Measurements from ENCODE around the gene HMGN3.

- TF ChIP-seq, protein P1, sequence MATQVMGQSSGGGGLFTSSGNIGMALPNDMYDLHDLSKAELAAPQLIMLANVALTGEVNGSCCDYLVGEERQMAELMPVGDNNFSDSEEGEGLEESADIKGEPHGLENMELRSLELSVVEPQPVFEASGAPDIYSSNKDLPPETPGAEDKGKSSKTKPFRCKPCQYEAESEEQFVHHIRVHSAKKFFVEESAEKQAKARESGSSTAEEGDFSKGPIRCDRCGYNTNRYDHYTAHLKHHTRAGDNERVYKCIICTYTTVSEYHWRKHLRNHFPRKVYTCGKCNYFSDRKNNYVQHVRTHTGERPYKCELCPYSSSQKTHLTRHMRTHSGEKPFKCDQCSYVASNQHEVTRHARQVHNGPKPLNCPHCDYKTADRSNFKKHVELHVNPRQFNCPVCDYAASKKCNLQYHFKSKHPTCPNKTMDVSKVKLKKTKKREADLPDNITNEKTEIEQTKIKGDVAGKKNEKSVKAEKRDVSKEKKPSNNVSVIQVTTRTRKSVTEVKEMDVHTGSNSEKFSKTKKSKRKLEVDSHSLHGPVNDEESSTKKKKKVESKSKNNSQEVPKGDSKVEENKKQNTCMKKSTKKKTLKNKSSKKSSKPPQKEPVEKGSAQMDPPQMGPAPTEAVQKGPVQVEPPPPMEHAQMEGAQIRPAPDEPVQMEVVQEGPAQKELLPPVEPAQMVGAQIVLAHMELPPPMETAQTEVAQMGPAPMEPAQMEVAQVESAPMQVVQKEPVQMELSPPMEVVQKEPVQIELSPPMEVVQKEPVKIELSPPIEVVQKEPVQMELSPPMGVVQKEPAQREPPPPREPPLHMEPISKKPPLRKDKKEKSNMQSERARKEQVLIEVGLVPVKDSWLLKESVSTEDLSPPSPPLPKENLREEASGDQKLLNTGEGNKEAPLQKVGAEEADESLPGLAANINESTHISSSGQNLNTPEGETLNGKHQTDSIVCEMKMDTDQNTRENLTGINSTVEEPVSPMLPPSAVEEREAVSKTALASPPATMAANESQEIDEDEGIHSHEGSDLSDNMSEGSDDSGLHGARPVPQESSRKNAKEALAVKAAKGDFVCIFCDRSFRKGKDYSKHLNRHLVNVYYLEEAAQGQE (IDR thresholded peaks at IDR 0.05; ENCODE audit: insufficient read depth in 1 of 2, low read depth in 2 of 2, low read length in 2 of 2) = no peak
- no peak for TF ChIP-seq POLR2AphosphoS5 (IDR thresholded peaks at IDR 0.05; ENCODE audit: low read depth, low read length)
These were observed 47.9 kb downstream of the HMGN3 start for GRCh38 chr6:79186564-79186963.
